GM06990 (cell line): ENCODE results near the gene OR10H5.
A peak's percentile ranks its signal among the peaks of the same experiment; 100 is the strongest.
"Not testable (repeated sequence)": the region's sequence is repeated elsewhere in the genome, so short reads cannot be mapped to it uniquely, and the experiment has no call there.

ENCODE experiments used
- DNase-seq: peaks from one replicate; pipeline ENCODE4 v3.0.0-alpha.2; 2011; ENCODE audit not compliant: insufficient read length; ENCODE audit errors: extremely low read depth
- H3K27me3 ChIP-seq: replicated peaks from 2 replicates; pipeline ENCODE4 v1.6.0; 2011; ENCODE audit warnings: low read length; ENCODE audit not compliant: control insufficient read depth, insufficient read depth
- H3K36me3 ChIP-seq: 2 replicates; pipeline ENCODE4 v1.5.1; 2011; ENCODE audit warnings: low read length; ENCODE audit not compliant: control insufficient read depth, insufficient read depth
- H3K4me3 ChIP-seq: replicated peaks from 2 replicates; pipeline ENCODE4 v1.5.1; 2011; ENCODE audit warnings: low read depth, mild to moderate bottlenecking, control low read depth, low read length
- TF ChIP-seq, protein P1 (sequence below): IDR thresholded peaks from 2 replicates; pipeline ENCODE4 v1.5.1; 2011; ENCODE audit warnings: low read length, control low read depth, mild to moderate bottlenecking, inconsistent platforms; ENCODE audit not compliant: insufficient read depth, poor library complexity, severe bottlenecking

Gene OR10H5

DNA sequence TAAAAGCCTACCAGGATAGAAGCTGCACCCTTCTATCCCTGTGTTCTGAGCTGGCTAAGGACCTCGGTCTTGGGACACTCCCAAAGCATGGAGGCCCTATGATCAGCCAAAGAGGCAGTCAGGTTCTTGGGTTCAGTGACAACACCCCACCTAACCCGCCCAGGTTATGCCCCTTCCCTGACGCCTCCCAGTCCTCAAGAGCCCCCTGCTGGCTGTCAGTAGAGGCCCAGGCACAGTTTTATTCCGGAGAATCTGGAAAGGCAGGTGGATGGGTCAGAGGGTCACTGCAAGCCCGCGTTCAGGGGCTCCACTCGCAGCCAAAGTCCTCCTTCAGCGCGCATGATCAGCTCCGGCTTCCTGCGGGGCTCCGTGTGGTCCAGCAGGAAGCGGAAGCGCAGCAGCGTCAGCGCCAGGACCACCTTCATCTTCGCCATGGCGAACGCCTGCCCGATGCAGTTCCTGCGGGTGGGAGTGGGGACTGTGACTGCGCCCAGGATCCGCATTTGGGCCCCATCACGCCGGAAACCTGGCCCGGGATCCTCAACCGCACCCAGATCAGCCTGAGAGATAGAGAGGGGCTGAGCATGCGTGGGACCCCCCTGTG lies 27.4 kb upstream of the OR10H5 start:
- no peaks in the 10 kb centered on the region for H3K36me3 ChIP-seq

DNA sequence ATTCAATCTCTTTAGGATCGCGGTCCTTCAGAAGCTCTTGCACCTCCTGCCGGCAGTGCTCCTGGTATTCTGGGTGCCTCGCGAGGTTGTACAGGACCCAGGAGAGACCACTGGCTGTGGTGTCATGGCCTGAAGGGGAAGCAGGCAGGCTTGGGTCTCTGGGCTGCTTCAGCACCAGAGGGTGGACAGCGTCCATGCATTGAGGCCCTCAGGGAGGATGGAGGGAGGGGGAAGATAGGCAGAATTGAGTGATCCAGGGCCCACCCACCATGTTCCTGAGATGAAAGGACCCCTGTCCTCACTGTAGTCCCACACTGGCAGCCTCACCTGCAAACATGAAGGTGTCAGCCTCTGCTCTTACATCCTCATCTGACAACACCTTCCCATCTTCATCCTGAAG lies 17.9 kb upstream of the OR10H5 start:
- no peaks in the 10 kb centered on the region; the same call in 1 of the 2 replicates for H3K27me3 ChIP-seq
- H3K4me3 ChIP-seq = no peak overlapping the region
- TF ChIP-seq, protein P1, sequence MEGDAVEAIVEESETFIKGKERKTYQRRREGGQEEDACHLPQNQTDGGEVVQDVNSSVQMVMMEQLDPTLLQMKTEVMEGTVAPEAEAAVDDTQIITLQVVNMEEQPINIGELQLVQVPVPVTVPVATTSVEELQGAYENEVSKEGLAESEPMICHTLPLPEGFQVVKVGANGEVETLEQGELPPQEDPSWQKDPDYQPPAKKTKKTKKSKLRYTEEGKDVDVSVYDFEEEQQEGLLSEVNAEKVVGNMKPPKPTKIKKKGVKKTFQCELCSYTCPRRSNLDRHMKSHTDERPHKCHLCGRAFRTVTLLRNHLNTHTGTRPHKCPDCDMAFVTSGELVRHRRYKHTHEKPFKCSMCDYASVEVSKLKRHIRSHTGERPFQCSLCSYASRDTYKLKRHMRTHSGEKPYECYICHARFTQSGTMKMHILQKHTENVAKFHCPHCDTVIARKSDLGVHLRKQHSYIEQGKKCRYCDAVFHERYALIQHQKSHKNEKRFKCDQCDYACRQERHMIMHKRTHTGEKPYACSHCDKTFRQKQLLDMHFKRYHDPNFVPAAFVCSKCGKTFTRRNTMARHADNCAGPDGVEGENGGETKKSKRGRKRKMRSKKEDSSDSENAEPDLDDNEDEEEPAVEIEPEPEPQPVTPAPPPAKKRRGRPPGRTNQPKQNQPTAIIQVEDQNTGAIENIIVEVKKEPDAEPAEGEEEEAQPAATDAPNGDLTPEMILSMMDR = no peak
- DNase-seq = no peak
- H3K36me3 ChIP-seq = no peaks in the 10 kb centered on the region

More for the DNA sequence above, 27.4 kb upstream of the OR10H5 start:
- TF ChIP-seq, protein P1 = peak; percentile 45
- Histone ChIP-seq H3K4me3 (no peak overlapping the region), H3K27me3 (no peaks in the 10 kb centered on the region)
- no peak for DNase-seq

GRCh38 chr19:15774159-15774558 lies 13.3 kb upstream of the OR10H5 start:
- not testable (repeated sequence) for DNase-seq, H3K36me3 ChIP-seq, H3K4me3 ChIP-seq, H3K27me3 ChIP-seq

DNA sequence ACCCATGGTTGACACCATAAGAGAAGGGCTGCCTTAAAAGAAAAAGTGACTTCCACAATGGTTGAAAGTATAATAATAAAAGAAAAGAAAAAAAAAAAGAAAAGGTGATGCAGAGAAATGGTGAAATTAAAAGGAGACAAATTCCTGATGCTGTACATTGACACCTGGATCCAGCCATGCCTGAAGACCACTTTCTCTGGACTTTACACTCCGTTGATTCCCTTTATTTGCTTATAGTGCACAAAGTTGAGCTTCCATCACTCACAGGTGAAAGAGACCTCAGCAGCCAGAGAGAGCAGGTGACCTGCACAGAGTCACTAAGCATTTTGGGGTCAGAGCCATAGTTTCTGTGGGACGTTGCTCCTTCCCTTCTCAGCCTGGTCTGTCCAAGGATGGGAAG lies 12.2 kb upstream of the OR10H5 start:
- Histone ChIP-seq H3K27me3 (no peaks in the 10 kb centered on the region), H3K36me3 (no peaks in the 10 kb centered on the region), H3K4me3 (no peak overlapping the region)
- DNase-seq = no peak
- TF ChIP-seq, protein P1 = no peak

GRCh38 chr19:15776264-15776663 lies 11.2 kb upstream of the OR10H5 start:
- H3K27me3 ChIP-seq = no peaks in the 10 kb centered on the region
- H3K36me3 ChIP-seq = no peaks in the 10 kb centered on the region
- DNase-seq = no peak
- TF ChIP-seq, protein P1 = no peak
- no peak overlapping the region for H3K4me3 ChIP-seq

DNA sequence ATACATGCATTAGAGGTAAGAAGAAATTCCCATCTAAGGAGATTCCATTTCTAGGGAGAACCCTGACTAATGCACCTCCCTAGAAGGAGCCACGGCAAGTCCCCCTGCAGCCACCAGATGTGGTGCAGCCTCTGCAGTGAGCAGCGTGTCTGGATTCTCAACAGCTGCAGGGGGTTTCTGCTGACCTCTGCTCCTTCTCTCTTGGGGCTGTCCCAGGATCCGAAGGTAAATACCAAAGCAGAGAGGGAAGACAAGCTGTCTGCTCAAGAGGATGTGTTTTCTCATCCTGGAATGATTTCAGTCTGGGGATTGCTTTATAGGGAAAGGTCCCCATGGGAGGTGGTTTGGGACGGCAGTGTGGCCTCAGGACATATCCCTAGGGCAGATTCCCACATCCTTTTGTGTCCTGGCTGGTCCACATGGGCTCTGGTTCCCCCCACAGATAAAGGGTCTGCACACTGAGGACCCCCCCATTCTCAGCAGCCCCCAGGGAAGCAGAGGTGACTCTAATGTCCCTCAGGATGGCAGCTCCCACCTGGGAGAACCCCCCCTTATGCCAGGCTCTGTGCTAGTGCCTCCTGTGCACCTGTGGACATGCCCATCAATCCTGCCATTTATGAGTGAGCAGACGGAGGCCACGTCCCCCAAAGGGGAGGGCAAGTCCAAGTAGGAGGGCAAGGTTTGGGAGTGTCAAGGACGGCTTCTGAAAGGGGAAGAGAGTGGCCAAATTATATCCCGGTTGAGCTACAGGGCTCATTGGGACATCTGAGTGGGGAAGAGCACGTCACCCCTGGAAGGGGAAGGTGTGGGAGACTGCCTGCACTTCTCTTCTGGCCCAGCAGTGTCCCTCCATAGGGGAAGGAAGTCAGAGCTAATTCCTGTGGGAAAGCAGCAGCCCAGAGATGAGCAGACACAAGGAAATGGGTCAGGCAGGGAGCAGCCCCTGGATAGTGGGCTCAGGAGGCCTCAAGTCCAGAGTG lies 10.2 kb upstream of the OR10H5 start:
- no peak for DNase-seq
- no peaks in the 10 kb centered on the region for H3K27me3 ChIP-seq
- H3K4me3 ChIP-seq = no peak overlapping the region
- H3K36me3 ChIP-seq = no peaks in the 10 kb centered on the region
- TF ChIP-seq, protein P1 = no peak
